GM12878 (cell line): ENCODE data around the gene LMOD3. TPM values are rescaled to one million over a fixed set of nuclear protein-coding genes. Genes with fewer than 3 reads are reported as not detected.

Experiments used
- ATAC-seq: fragments of 200-7000 bp; cut with Tn5 transposase; 3 replicates; pipeline ENCODE4 v1.9.1; 2020; ENCODE audit warnings: mild to moderate bottlenecking, moderate library complexity
- BruUV-seq: library from RNA; stranded (reverse); fragments of 400-500 nt; replicated peaks from 2 replicates; lab custom pipeline; 2021; lab: Mats Ljungman, UMichigan
- CTCF ChIA-PET: fragments of 300-600 bp; sonication (Branson Sonifier 250); formaldehyde crosslinking; extraction: SDS; loops from one replicate; lab custom pipeline; 2021; ENCODE audit warnings: inconsistent platforms; lab: Yijun Ruan, JAX
- POLR2A ChIA-PET: fragments of 350-600 bp; formaldehyde crosslinking; extraction: SDS; loops from one replicate; lab custom pipeline; 2021; ENCODE audit warnings: inconsistent platforms; lab: Charles Lee
- RAD21 ChIA-PET: fragments of 300-600 bp; sonication (Branson Sonifier 250); formaldehyde crosslinking; loops from one replicate; lab custom pipeline; 2023; ENCODE audit warnings: antibody characterized with exemption; ENCODE audit not compliant: unreplicated experiment; lab: Charles Lee
- SMC1A ChIA-PET: fragments of 300-600 bp; sonication (Branson Sonifier 250); formaldehyde crosslinking; loops from one replicate; lab custom pipeline; 2023; ENCODE audit not compliant: unreplicated experiment, uncharacterized antibody; lab: Charles Lee
- DNase-seq: peaks from one replicate; pipeline ENCODE4 v3.0.0-alpha.2; 2011; ENCODE audit warnings: low read depth, low spot score
- FAIRE-seq: peaks from 3 replicates; lab custom pipeline; 2011; peaks lifted over from hg19 to GRCh38; lab: Jason Lieb, UNC
- H2AFZ ChIP-seq: 2 replicates; pipeline ENCODE4 v1.6.0; 2011; ENCODE audit warnings: low read depth, low read length, control low read depth; ENCODE audit not compliant: control insufficient read depth
- H3K27ac ChIP-seq: 2 replicates; pipeline ENCODE4 v1.5.1; 2011; ENCODE audit warnings: control low read depth; ENCODE audit not compliant: control insufficient read depth, insufficient read depth
- H3K27me3 ChIP-seq, 2 experiments: replicated peaks in 1 of 2; 2 replicates each; pipeline versions ENCODE4 v1.6.0 to v1.6.1; 2011; ENCODE audit warnings: low read length in 1 of 2; ENCODE audit not compliant: control insufficient read depth in 2 of 2, insufficient read depth in 2 of 2
- H3K36me3 ChIP-seq, 2 experiments: 2 replicates each; pipeline ENCODE4 v1.5.1; 2011; ENCODE audit warnings: low read length in 1 of 2; ENCODE audit not compliant: control insufficient read depth in 2 of 2, insufficient read depth in 2 of 2
- H3K4me1 ChIP-seq: 2 replicates; pipeline ENCODE4 v1.6.1; 2011; ENCODE audit warnings: mild to moderate bottlenecking, low read length, moderate library complexity, mixed read lengths; ENCODE audit not compliant: control insufficient read depth, insufficient read depth
- H3K4me2 ChIP-seq: 2 replicates; pipeline ENCODE4 v1.6.0; 2011; ENCODE audit warnings: control low read depth; ENCODE audit not compliant: control insufficient read depth, insufficient read depth
- H3K4me3 ChIP-seq: fragments of 200-600 bp; sonication (generic); 2 replicates; pipeline ENCODE4 v1.5.1; 2016
- H3K79me2 ChIP-seq: 2 replicates; pipeline ENCODE4 v1.6.0; 2011; ENCODE audit warnings: low read length; ENCODE audit not compliant: control insufficient read depth, insufficient read depth
- H3K9ac ChIP-seq: 2 replicates; pipeline ENCODE4 v1.8.0; 2011; ENCODE audit warnings: low read length, control low read depth, mixed read lengths; ENCODE audit not compliant: control insufficient read depth, insufficient read depth
- H3K9me3 ChIP-seq: replicated peaks from 3 replicates; pipeline ENCODE4 v1.5.1; 2011; ENCODE audit warnings: mild to moderate bottlenecking, low read length; ENCODE audit not compliant: control insufficient read depth, insufficient read depth
- H4K20me1 ChIP-seq: 2 replicates; pipeline ENCODE4 v1.6.0; 2011; ENCODE audit not compliant: control insufficient read depth, insufficient read depth
- ATF3 ChIP-seq: IDR thresholded peaks from 2 replicates; pipeline ENCODE4 v1.6.1; 2011; ENCODE audit warnings: low read depth, mild to moderate bottlenecking, low read length, moderate library complexity, borderline replicate concordance; ENCODE audit errors: extremely low read depth
- CBX5 ChIP-seq: sonication (generic); IDR thresholded peaks from 2 replicates; pipeline ENCODE4 v1.6.1; 2016; ENCODE audit warnings: low read depth, moderate library complexity, mild to moderate bottlenecking, inconsistent platforms
- EED ChIP-seq: sonication (generic); IDR thresholded peaks from 2 replicates; pipeline ENCODE4 v1.6.1; 2016; ENCODE audit warnings: antibody characterized with exemption, low read depth
- EGR1 ChIP-seq, 2 experiments: IDR thresholded peaks; 1 replicate in 1 of 2; 2 replicates in 1 of 2; pipeline ENCODE4 v1.6.1; 2011 to 2012; ENCODE audit warnings: low read depth in 2 of 2, low read length in 2 of 2, borderline replicate concordance in 1 of 2, mild to moderate bottlenecking in 1 of 2, moderate library complexity in 1 of 2
- IRF5 ChIP-seq: fragments of 450-650 bp; IDR thresholded peaks from 2 replicates; pipeline ENCODE4 v1.6.1; 2017; ENCODE audit warnings: borderline replicate concordance
- MXI1 ChIP-seq: fragments of 150-350 bp; IDR thresholded peaks from 2 replicates; pipeline ENCODE4 v1.6.1; 2011; ENCODE audit warnings: low read depth, mild to moderate bottlenecking, inconsistent platforms, low read length, improper control_type of control experiment
- NBN ChIP-seq: fragments of 450-650 bp; IDR thresholded peaks from 2 replicates; pipeline ENCODE4 v1.6.1; 2016
- RAD21 ChIP-seq: IDR thresholded peaks from 2 replicates; pipeline ENCODE4 v1.6.1; 2011; ENCODE audit warnings: mild to moderate bottlenecking, low read depth, low read length, moderate library complexity; ENCODE audit not compliant: insufficient read depth
- RB1 ChIP-seq: fragments of 450-650 bp; formaldehyde crosslinking; IDR thresholded peaks from 2 replicates; pipeline ENCODE4 v1.6.1; 2017; ENCODE audit warnings: mild to moderate bottlenecking, borderline replicate concordance
- RFX5 ChIP-seq: IDR thresholded peaks from 2 replicates; pipeline ENCODE4 v1.6.1; 2011; ENCODE audit warnings: low read depth, low read length, improper control_type of control experiment
- YY1 ChIP-seq: IDR thresholded peaks from 2 replicates; pipeline ENCODE4 v1.6.1; 2011; ENCODE audit warnings: low read depth, mild to moderate bottlenecking, low read length
- ZNF384 ChIP-seq: IDR thresholded peaks from 2 replicates; pipeline ENCODE4 v1.6.1; 2012; ENCODE audit warnings: low read depth, mild to moderate bottlenecking, low read length, improper control_type of control experiment, borderline replicate concordance
- WGBS: methylation state at CpG from one replicate; pipeline ENCODE4 v1.1.6; 2016; ENCODE audit warnings: low lambda C conversion rate; ENCODE audit not compliant: insufficient replicate concordance, insufficient coverage; ENCODE audit errors: missing lambda C conversion rate; 5-methylcytosine and 5-hydroxymethylcytosine counted together
- in situ Hi-C: fragments of 300-500 bp; cut with MboI; formaldehyde crosslinking; loops from 9 replicates; pipeline ENCODE4 v1.14.3; 2018; ENCODE audit warnings: mixed read lengths
- intact Hi-C: fragments of 100-400 bp; cut with micrococcal nuclease; formaldehyde crosslinking; loops from one replicate; pipeline ENCODE4 v1.14.2; 2022; ENCODE audit not compliant: unreplicated experiment
- polyA plus RNA-seq, 11 experiments: library from polyadenylated mRNA; depleted of rRNA in 4 of 11; unstranded in 6 of 11; stranded (reverse) in 5 of 11; fragments of >200 nt; fragmentation: Nextera tagmentation in 4 of 11; fragmentation: Illumina TruSeq in 1 of 11; extraction: Ambion mirVana in 4 of 11; extraction: Trizol in 1 of 11; gene quantifications; 1 replicate in 1 of 11; 2 replicates in 10 of 11; pipeline versions ENCODE4 v1.2.1 to v1.2.3, GENCODE V29; 2011 to 2016; ENCODE audit warnings: inconsistent platforms in 2 of 11, missing spikeins in 2 of 11, low read depth in 1 of 11
- total RNA-seq, 4 experiments: library from RNA; depleted of rRNA in 3 of 4; stranded (reverse); fragments of >200 nt in 3 of 4; fragmentation: Illumina TruSeq in 1 of 4; extraction: Trizol in 1 of 4; gene quantifications; 2 replicates each; pipeline versions ENCODE4 v1.2.1 to v1.2.3, GENCODE V29; 2013 to 2021

The LMOD3 gene
- total and polyA plus RNA-seq, 10 of the 15 experiments (the other 5 are each of a cell fraction or from before 2014, with no cell fraction given) = 0.04 to 0.20 (median 0.09) TPM; not detected in 1

GRCh38 chr3:69164296-69164695 is 41.9 kb upstream of the LMOD3 start (continued):
- TF ChIP-seq RAD21 = no peak
- TF ChIP-seq RFX5 = no peak
- TF ChIP-seq, all 136 proteins: peak for 0

- Histone ChIP-seq H3K4me3 (no peak overlapping the region), H3K27me3 (no peaks in the 10 kb centered on the region), H3K9me3 (no peaks in the 10 kb centered on the region), H4K20me1 (no peaks in the 10 kb centered on the region), H3K9ac (no peak overlapping the region), H3K36me3 (no peaks in the 10 kb centered on the region), H3K79me2 (no peaks in the 10 kb centered on the region), H2AFZ (no peak overlapping the region), H3K4me1 (no peaks in the 10 kb centered on the region), H3K4me2 (no peak overlapping the region)
- POLR2A ChIA-PET = interaction anchor here (1.6 kb wide), 1 partner anchor 144 kb away, joined by 7 read pairs; no protein-coding TSS in a partner anchor
- FAIRE-seq (no peak), DNase-seq (no peak), ATAC-seq (peak; percentile 37; the same call in 1 of the 3 replicates)
- intact Hi-C loops = loop anchor here (5.0 kb wide), 1 partner anchor 160 kb away; no protein-coding TSS in a partner anchor
- CTCF ChIA-PET = interaction anchor here (0.6 to 10.0 kb wide), 49 partner anchors 11 to 789 kb away, joined by 3 to 625 read pairs (median 7); partner anchors contain the start of gene LMOD3
- SMC1A ChIA-PET = interaction anchor here (0.6 to 9.9 kb wide), 48 partner anchors 8 to 289 kb away, joined by 3 to 505 read pairs (median 9); partner anchors contain the start of gene LMOD3
- RAD21 ChIA-PET = interaction anchor here (0.6 to 12.5 kb wide), 39 partner anchors 8 to 509 kb away, joined by 3 to 379 read pairs (median 6); partner anchors contain the start of gene LMOD3
- in situ Hi-C loops = loop anchor here (5.0 to 25.0 kb wide), 3 partner anchors 145 to 775 kb away; no protein-coding TSS in a partner anchor
- no TSS peak for BruUV-seq
- 86% methylated on average over 2 of the region's 2 CpGs for WGBS
- TF ChIP-seq EED (no peak), ATF3 (no peak), CBX5 (no peak), EGR1 (IDR thresholded peaks at IDR 0.05; ENCODE audit: borderline replicate concordance in 1 of 2, low read depth in 2 of 2, low read length in 2 of 2) (no peak), IRF5 (no peak), RB1 (no peak), NBN (no peak), MXI1 (no peak), YY1 (no peak), ZNF384 (no peak)
- TF ChIP-seq, all 136 proteins: peak for 0
- no peak overlapping the region for H3K27ac ChIP-seq
Measured at GRCh38 chr3:69162308-69162980, 40.0 kb upstream of the LMOD3 start.
